Hepatocyte (in vitro differentiated cells): ENCODE data around the gene PTPRT.

Experiments used
- CTCF ChIP-seq: fragments of 200-600 bp; sonication (generic); IDR thresholded peaks from 2 replicates; pipeline ENCODE4 v1.5.1; 2016; ENCODE audit warnings: antibody characterized with exemption, mild to moderate bottlenecking; ENCODE audit not compliant: poor library complexity
- EZH2 ChIP-seq: fragments of 200-600 bp; sonication (generic); IDR thresholded peaks from 2 replicates; pipeline ENCODE4 v1.6.1; 2016; ENCODE audit warnings: antibody characterized with exemption, mild to moderate bottlenecking, borderline replicate concordance
- EZH2phosphoT487 ChIP-seq: fragments of 200-600 bp; sonication (generic); IDR thresholded peaks from one replicate; pipeline ENCODE4 v1.6.1; 2018; ENCODE audit warnings: antibody characterized with exemption, mild to moderate bottlenecking, low read depth, moderate library complexity; ENCODE audit not compliant: unreplicated experiment, severe bottlenecking

GRCh38 chr20:42474646-42475045 is 715.1 kb downstream of the PTPRT start:
- no peak for TF ChIP-seq CTCF
- TF ChIP-seq EZH2phosphoT487, result no peak
- TF ChIP-seq EZH2, result no peak
